WTC11 (cell line): ENCODE data around the gene BICD2.

Experiments used
- CTCF ChIP-seq: fragments of 200-600 bp; IDR thresholded peaks from 2 replicates; pipeline ENCODE4 v1.8.0; 2022; ENCODE audit warnings: antibody characterized with exemption
- E2F5 ChIP-seq: sonication (generic); formaldehyde crosslinking; IDR thresholded peaks from 2 replicates; pipeline ENCODE4 v1.8.1; 2022; ENCODE audit warnings: mild to moderate bottlenecking, moderate library complexity, missing genetic modification reagents
- ELF4 ChIP-seq: sonication (generic); formaldehyde crosslinking; IDR thresholded peaks from 2 replicates; pipeline ENCODE4 v1.8.1; 2022; ENCODE audit warnings: low read depth, mild to moderate bottlenecking, moderate library complexity, missing genetic modification reagents
- ETV6 ChIP-seq: sonication (generic); formaldehyde crosslinking; IDR thresholded peaks from 2 replicates; pipeline ENCODE4 v1.8.1; 2022; ENCODE audit warnings: mild to moderate bottlenecking, missing genetic modification reagents
- NFE2L1 ChIP-seq: sonication (generic); formaldehyde crosslinking; IDR thresholded peaks from 2 replicates; pipeline ENCODE4 v1.8.1; 2023; ENCODE audit warnings: missing genetic modification reagents
- PREB ChIP-seq: sonication (generic); formaldehyde crosslinking; IDR thresholded peaks from 2 replicates; pipeline ENCODE4 v1.8.1; 2022; ENCODE audit warnings: mild to moderate bottlenecking, missing genetic modification reagents, moderate library complexity, borderline replicate concordance
- ZNF281 ChIP-seq: sonication (generic); formaldehyde crosslinking; IDR thresholded peaks from 2 replicates; pipeline ENCODE4 v1.8.0; 2023; ENCODE audit warnings: mild to moderate bottlenecking, missing genetic modification reagents
- ZNF317 ChIP-seq: sonication (generic); formaldehyde crosslinking; IDR thresholded peaks from 2 replicates; pipeline ENCODE4 v1.8.1; 2023; ENCODE audit warnings: low read depth, mild to moderate bottlenecking, moderate library complexity, missing genetic modification reagents, borderline replicate concordance

GRCh38 chr9:92808726-92809451 lies 44.3 kb upstream of the BICD2 start:
- TF ChIP-seq ELF4 (no peak), ZNF281 (CRISPR knock-in tag) (0 out of 2 replicates have a peak, but pooled peaks have one; percentile 40), CTCF (no peak), PREB (CRISPR knock-in tag) (no peak), NFE2L1 (no peak), E2F5 (CRISPR knock-in tag) (peak; percentile 59; the same call in 1 of the 2 replicates), ETV6 (CRISPR knock-in tag) (0 out of 2 replicates have a peak, but pooled peaks have one; percentile 52), ZNF317 (CRISPR knock-in tag) (no peak)
